ENCODE measurements around the gene PRSS21.

Gene PRSS21

DNA sequence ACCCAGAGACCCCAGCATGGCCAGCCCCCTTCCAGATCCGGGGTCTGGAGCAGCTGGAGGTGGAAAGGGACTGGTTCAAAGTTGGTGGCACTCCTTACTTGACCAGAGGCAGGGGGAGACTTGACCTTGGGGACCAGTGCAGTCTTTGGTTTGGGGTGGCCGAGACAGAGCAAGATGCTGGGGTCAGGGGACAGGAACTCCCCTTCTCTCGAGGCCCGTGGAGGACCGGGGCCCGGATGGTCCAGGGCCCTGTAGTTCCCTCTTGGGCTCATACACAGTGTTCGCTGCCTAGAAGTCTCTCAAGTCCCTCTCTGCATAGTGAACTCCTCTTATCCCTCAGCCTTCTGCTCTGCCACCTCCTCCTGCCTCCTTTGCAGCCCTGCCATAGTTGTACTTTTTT is 29.1 kb upstream of the PRSS21 start:
- Mint-ChIP-seq H3K27ac (no peak overlapping the region), H3K27me3 (peaks cover 36% of the 10 kb centered on the region), H3K4me1 (peaks cover 30% of the 10 kb centered on the region), H3K4me3 (peak overlapping the region; percentile 2 to 37), H3K9me3 (no peaks in the 10 kb centered on the region)
- DNase-seq, result no peak
- ATAC-seq, result no peak

GRCh38 chr16:2790631-2791030 is 26.4 kb upstream of the PRSS21 start:
- no peak for ATAC-seq
- no peak overlapping the region for H3K4me3 Mint-ChIP-seq
- no peaks in the 10 kb centered on the region for H3K9me3 Mint-ChIP-seq
- no peak overlapping the region for H3K27ac Mint-ChIP-seq
- peaks cover 17% of the 10 kb centered on the region for H3K4me1 Mint-ChIP-seq
- DNase-seq, result no peak
- peaks cover 46% of the 10 kb centered on the region for H3K27me3 Mint-ChIP-seq

GRCh38 chr16:2791174-2791573 is 25.9 kb upstream of the PRSS21 start:
- Mint-ChIP-seq H3K4me3 (no peak overlapping the region), H3K9me3 (no peaks in the 10 kb centered on the region), H3K27ac (no peak overlapping the region), H3K4me1 (peaks cover 11% of the 10 kb centered on the region), H3K27me3 (peaks cover 51% of the 10 kb centered on the region)
- DNase-seq (no peak), ATAC-seq (no peak)

DNA sequence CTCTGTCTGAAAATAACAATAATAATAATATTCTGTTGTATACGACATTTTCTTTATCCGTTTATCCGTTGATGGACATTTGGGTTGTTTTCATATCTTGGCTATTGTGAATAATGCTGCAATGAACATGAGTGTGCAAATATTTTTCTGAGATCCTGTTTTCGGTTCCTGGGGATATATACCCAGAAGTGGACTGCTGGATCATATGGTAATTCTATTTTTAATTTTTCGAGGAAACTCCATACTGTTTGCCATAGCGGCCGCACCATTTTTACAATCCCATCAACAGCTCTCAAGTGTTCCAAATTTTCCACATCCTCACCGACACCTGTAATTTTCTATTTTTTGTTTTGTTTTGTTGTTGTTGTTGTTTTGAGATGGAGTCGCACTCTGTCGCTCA is 24.1 kb upstream of the PRSS21 start:
- H3K27me3 Mint-ChIP-seq, result peaks cover 47% of the 10 kb centered on the region
- no peak overlapping the region for H3K4me3 Mint-ChIP-seq
- H3K27ac Mint-ChIP-seq, result no peak overlapping the region
- H3K9me3 Mint-ChIP-seq, result no peaks in the 10 kb centered on the region
- H3K4me1 Mint-ChIP-seq, result no peaks in the 10 kb centered on the region
- ATAC-seq (no peak), DNase-seq (no peak)

GRCh38 chr16:2795395-2796143 is 21.5 kb upstream of the PRSS21 start:
- H3K27me3 Mint-ChIP-seq, result peaks cover 34% of the 10 kb centered on the region
- H3K4me1 Mint-ChIP-seq, result no peaks in the 10 kb centered on the region
- ATAC-seq (no peak), DNase-seq (no peak)
- H3K27ac Mint-ChIP-seq, result no peak overlapping the region
- H3K4me3 Mint-ChIP-seq, result no peak overlapping the region
- no peaks in the 10 kb centered on the region for H3K9me3 Mint-ChIP-seq

GRCh38 chr16:2798723-2799204 is 18.3 kb upstream of the PRSS21 start:
- H3K27ac Mint-ChIP-seq, result no peak overlapping the region
- no peaks in the 10 kb centered on the region for H3K4me1 Mint-ChIP-seq
- ATAC-seq (peak; percentile 55), DNase-seq (no peak)
- peaks cover 13% of the 10 kb centered on the region for H3K27me3 Mint-ChIP-seq
- H3K9me3 Mint-ChIP-seq, result peaks cover 8 to 10% of the 10 kb centered on the region in 2 donors
- H3K4me3 Mint-ChIP-seq, result no peak overlapping the region

GRCh38 chr16:2799205-2799858 is 17.7 kb upstream of the PRSS21 start:
- Mint-ChIP-seq H3K4me3 (no peak overlapping the region), H3K9me3 (peaks cover 13 to 16% of the 10 kb centered on the region in 2 donors), H3K27ac (no peak overlapping the region), H3K27me3 (peaks cover 10% of the 10 kb centered on the region), H3K4me1 (no peaks in the 10 kb centered on the region)
- no peak for DNase-seq
- no peak for ATAC-seq

DNA sequence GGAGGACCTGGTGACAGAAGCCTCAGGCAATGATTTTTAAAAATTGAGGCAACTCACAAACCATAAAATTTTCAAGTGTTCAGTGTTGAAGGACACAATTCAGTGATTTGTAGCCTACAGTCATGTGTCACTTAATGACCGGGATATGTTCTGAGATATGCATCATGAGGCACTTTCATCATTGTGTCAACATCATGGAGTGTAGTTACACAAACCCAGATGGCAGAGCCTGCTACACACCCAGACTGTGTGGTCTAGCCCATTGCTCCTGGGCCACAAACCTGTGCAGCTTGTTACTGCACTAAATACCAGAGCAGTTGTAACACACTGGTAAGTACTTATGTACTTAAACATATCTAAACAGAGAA is 17.2 kb upstream of the PRSS21 start:
- ATAC-seq (no peak), DNase-seq (no peak)
- H3K27me3 Mint-ChIP-seq, result peaks cover 10% of the 10 kb centered on the region
- no peak overlapping the region for H3K4me3 Mint-ChIP-seq
- H3K4me1 Mint-ChIP-seq, result no peaks in the 10 kb centered on the region
- H3K27ac Mint-ChIP-seq, result no peak overlapping the region
- H3K9me3 Mint-ChIP-seq, result peaks cover 15 to 21% of the 10 kb centered on the region in 2 donors

GRCh38 chr16:2803545-2804195 is 13.4 kb upstream of the PRSS21 start:
- Mint-ChIP-seq H3K4me1 (no peaks in the 10 kb centered on the region), H3K27me3 (peaks cover 10% of the 10 kb centered on the region), H3K27ac (no peak overlapping the region), H3K4me3 (no peak overlapping the region), H3K9me3 (peaks cover 15 to 28% of the 10 kb centered on the region in 2 donors)
- ATAC-seq, result no peak
- no peak for DNase-seq

DNA sequence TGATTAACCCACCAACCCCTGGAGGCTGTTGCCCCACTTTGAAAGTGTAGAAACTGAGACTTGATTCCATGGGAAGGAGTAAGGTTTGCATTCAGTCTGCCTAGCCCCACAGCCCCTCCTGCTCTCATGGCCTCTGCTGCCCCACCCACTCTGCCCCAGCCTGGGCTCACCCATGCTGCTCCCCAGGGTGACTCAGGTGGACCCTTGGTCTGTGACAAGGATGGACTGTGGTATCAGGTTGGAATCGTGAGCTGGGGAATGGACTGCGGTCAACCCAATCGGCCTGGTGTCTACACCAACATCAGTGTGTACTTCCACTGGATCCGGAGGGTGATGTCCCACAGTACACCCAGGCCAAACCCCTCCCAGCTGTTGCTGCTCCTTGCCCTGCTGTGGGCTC is 12.3 kb upstream of the PRSS21 start:
- no peaks in the 10 kb centered on the region for H3K4me1 Mint-ChIP-seq
- H3K27ac Mint-ChIP-seq, result no peak overlapping the region
- peaks cover 15 to 28% of the 10 kb centered on the region in 2 donors for H3K9me3 Mint-ChIP-seq
- DNase-seq (no peak), ATAC-seq (no peak)
- peaks cover 20% of the 10 kb centered on the region for H3K27me3 Mint-ChIP-seq
- H3K4me3 Mint-ChIP-seq, result no peak overlapping the region

DNA sequence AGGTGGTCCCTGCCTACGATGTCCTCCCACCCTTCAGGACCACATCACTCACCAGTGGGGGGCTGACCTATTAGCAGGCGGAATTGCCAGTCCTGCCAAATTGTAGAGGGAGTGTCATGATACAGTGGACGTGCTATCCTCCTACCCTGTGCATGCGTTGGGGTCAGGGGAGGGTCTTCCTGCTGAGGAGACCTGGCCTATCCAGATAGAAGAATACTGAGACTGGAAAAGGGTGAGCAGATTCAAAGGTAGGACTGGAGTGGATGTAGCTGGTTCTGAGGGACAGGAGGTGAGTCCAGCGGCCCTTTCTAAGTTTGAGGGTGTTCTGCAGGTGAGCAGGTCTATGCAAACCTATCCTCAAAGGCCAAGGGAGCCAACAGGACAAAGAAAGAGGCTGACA is 10.8 kb upstream of the PRSS21 start:
- H3K27me3 Mint-ChIP-seq, result peaks cover 26% of the 10 kb centered on the region
- DNase-seq (no peak), ATAC-seq (no peak)
- H3K27ac Mint-ChIP-seq, result no peak overlapping the region
- no peak overlapping the region for H3K4me3 Mint-ChIP-seq
- H3K4me1 Mint-ChIP-seq, result no peaks in the 10 kb centered on the region
- H3K9me3 Mint-ChIP-seq, result peaks cover 15 to 28% of the 10 kb centered on the region in 2 donors

DNA sequence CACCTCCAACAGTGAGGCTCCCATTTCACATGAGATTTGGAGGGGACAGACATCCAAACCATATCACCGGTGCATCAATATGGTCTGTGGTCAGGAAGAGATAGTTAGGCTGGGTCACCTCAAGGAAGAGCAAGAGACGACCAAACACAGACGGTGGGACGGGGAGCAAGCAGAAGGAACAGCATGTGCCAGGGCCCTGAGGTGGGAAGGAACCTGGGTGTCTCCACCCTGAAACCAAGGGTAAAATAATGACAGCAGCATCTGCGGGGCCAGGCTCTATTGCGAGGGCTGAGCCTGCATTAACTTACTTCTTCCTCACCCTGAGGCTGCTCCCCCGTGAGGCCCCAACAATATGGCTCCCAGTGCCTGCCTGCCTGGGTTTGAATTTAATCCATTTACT is 8.9 kb upstream of the PRSS21 start:
- Mint-ChIP-seq H3K27me3 (peaks cover 26% of the 10 kb centered on the region), H3K4me1 (no peaks in the 10 kb centered on the region), H3K27ac (no peak overlapping the region), H3K9me3 (peaks cover 12 to 24% of the 10 kb centered on the region in 2 donors), H3K4me3 (no peak overlapping the region)
- no peak for DNase-seq
- ATAC-seq, result no peak

GRCh38 chr16:2809149-2809760 is 7.8 kb upstream of the PRSS21 start:
- no peak for ATAC-seq
- Mint-ChIP-seq H3K27me3 (peaks cover 26% of the 10 kb centered on the region), H3K27ac (no peak overlapping the region), H3K9me3 (peaks cover 2 to 13% of the 10 kb centered on the region in 2 donors), H3K4me1 (no peaks in the 10 kb centered on the region), H3K4me3 (no peak overlapping the region)
- no peak for DNase-seq

DNA sequence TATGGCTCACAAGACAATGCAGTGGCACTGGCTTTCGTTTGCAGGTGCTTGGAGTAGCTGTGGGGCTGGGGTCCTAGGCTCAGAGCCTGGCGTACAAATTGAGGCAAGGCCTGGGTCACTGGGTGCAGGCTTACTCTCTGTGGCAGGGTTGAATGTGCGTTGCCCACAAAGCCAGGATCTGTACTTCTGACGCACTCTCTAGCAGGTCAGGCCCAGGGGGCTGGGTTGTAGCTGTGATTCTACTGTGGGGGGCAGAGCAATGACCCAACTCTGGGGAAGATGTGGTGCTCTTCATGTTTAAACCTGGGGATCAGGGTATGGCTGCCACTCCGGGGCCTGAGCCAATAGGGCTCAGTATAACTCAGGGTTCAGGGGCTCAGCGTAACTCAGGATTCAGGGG is 6.4 kb upstream of the PRSS21 start:
- H3K27me3 Mint-ChIP-seq, result peaks cover 26% of the 10 kb centered on the region
- H3K27ac Mint-ChIP-seq, result no peak overlapping the region
- no peak for DNase-seq
- no peaks in the 10 kb centered on the region for H3K4me1 Mint-ChIP-seq
- no peak overlapping the region for H3K4me3 Mint-ChIP-seq
- no peak for ATAC-seq
- H3K9me3 Mint-ChIP-seq, result no peaks in the 10 kb centered on the region

- Mint-ChIP-seq H3K9me3 (no peaks in the 10 kb centered on the region), H3K27ac (no peak overlapping the region), H3K4me3 (no peak overlapping the region), H3K4me1 (no peaks in the 10 kb centered on the region), H3K27me3 (peaks cover 26% of the 10 kb centered on the region)
- DNase-seq, result no peak
- ATAC-seq, result no peak
Observed at GRCh38 chr16:2811703-2812471, 5.2 kb upstream of the PRSS21 start.
